Endometrial microvascular endothelial cells (primary cell): Measurements from ENCODE around the gene MKLN1. TPM values are rescaled to one million over a fixed set of nuclear protein-coding genes. Genes with fewer than 3 reads are reported as not detected.
"Not testable (repeated sequence)": the region's sequence is repeated elsewhere in the genome, so short reads cannot be mapped to it uniquely, and the experiment has no call there.

ENCODE experiments used
- in situ Hi-C: cut with HindIII; loops from 2 replicates; pipeline ENCODE4 v1.10.0; 2017; ENCODE audit warnings: low sequenced_read_pairs, low pct_unique_long_range_greater_than_20kb; ENCODE audit errors: inconsistent ontology term
- total RNA-seq: library from RNA; depleted of rRNA; stranded (reverse); fragments of >200 nt; gene quantifications from one replicate; pipeline ENCODE4 v1.2.3, GENCODE V29; 2015; ENCODE audit errors: inconsistent ontology term

The MKLN1 gene
- total RNA-seq, 1 donor from 2014 or later: 30.8 TPM

DNA sequence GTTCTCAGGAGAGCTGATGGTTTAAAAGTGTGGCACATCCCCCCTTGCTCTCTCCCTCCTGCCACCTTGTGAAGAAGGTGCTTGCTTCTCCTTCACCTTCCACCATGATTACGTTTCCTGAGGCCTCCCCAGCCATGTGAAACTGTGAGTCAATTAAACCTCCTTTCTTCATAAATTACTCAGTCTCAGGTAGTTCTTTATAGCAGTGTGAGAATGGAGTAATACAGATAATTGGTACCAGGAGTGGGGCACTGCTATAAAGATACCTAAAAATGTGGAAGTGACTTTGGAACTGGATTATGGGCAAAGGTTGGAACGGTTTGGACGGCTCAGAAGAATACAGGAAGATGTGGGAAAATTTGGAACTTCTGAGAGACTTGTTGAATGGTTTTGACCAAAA lies 21.6 kb upstream of the MKLN1 start:
- in situ Hi-C loops: not testable (repeated sequence)

DNA sequence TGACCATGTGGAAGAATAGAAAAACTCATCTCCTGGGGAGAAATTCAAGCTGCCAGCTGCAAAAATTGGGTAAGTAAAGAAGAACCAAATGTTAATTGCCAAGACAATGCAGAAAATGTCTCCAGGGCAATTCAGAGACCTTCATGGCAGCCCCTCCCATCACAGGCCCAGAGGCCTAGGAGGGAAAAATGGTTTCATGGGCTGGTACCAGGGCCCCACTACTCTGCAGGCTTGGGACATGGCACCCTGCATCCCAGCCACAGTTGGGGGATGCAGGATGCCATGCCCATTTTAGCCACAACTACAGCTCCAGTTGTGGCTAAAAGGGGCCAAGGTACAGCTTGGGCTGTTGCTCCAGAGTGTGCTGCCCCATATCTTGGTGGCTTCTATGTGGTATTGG lies 20.9 kb upstream of the MKLN1 start:
- in situ Hi-C loops: no loop called here

DNA sequence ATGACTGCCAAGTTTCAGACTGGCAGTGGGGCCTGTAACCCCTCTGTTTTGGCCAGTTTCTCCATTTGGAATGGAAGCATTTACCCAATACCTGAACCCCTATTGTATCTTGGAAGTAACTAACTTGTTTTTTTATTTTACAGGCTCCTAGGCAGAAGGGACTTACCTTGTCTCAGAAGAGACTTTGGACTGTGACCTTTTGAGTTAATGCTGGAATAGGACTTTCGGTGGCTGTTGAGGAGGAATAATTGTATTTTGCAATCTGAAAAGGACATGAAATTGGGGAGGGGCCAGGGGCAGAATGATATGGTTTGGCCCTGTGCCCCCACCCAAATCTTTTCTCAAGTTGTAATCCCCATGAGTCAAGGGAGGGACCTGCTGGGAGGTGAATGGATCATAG lies 20.0 kb upstream of the MKLN1 start:
- in situ Hi-C loops: no loop called here

DNA sequence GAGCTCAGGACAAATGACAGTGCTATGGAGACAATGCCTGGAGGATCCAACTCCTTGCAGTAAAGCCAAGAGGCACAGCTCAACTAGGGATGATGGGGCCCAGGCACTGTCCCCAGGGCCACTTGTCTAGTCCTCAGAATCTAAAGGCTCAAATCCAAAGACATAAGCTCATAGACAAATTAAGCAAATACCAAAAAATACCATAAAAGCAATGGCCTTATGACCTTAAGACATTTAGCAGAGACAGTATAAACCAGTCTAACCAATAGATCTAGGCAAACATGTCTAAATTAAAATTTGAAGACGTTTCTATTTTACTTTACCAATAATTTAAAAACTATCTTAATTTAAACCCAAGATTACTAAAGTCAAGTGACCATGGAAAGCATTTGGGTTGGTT lies 14.8 kb upstream of the MKLN1 start:
- in situ Hi-C loops: no loop called here

DNA sequence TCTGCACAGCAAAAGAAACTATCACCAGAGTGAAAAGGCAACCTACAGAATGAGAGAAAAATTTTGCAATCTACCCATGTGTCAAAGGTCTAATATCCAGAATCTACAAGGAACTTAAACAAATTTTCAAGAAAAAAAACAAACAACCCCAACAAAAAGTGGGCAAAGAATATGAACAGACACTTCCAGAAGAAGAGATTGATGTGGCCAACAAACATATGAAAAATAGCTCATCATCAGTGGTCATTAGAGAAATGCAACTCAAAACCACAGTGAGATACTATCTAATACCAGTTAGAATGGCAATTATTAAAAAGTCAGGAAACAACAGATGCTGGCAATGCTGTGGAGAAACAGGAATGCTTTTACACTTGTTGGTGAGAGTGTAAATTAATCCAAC lies 7.1 kb upstream of the MKLN1 start:
- in situ Hi-C loops: no loop called here

DNA sequence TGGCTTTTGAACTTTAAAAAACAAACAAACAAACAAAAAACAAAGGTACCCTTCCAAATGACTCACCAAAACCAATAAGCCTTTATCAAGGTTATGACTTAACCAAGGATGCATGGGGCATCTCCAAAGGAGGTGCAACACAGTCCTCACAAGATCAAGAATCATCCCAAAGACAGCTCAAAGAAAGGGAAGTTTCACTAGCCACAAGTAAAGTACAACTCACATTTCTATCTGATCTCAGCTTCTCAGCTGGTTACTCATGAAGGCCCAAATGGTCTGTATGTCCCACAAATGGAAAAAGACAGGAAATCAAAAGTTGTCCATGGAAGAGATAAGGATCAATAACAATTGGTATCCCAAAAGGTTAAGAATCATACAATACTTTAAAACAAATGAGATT lies 6.0 kb upstream of the MKLN1 start:
- in situ Hi-C loops: no loop called here

DNA sequence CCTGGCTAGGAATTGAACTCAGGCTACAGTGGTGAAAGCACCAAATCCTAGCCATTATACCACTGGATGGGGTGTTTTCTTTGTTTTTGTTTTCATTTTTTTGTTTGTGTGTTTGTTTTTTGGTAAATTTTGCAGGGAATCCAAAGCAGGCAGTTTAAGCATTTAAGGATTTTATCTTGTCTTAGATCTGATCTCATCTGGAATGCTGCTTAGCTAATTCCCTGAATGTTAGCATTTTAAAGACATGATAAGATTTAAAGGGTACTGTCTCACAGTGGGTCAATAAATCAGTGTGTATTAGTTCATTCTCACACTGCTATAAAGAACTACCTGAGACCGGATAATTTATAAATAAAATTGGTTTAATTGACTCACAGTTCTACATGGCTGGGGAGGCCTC lies 5.6 kb upstream of the MKLN1 start:
- in situ Hi-C loops: no loop called here

DNA sequence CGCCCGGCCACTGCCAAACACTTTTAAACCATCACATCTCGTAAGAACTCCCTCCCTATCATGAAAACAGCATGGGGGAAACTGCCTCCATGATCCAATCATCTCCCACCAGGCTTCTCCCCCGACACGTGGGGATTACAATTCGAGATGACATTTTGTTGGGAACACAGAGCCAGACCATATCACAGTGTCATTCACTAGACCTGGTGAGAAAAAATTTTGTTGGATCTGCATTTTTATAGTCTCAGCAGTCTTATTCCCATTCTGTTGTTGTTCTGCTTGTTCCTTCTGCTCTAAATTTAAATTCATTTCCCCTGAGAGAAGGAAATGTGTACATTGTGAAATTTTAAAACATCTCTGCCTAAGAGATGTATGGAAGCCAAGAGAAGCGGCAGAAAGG lies 4.8 kb upstream of the MKLN1 start:
- in situ Hi-C loops: no loop called here

DNA sequence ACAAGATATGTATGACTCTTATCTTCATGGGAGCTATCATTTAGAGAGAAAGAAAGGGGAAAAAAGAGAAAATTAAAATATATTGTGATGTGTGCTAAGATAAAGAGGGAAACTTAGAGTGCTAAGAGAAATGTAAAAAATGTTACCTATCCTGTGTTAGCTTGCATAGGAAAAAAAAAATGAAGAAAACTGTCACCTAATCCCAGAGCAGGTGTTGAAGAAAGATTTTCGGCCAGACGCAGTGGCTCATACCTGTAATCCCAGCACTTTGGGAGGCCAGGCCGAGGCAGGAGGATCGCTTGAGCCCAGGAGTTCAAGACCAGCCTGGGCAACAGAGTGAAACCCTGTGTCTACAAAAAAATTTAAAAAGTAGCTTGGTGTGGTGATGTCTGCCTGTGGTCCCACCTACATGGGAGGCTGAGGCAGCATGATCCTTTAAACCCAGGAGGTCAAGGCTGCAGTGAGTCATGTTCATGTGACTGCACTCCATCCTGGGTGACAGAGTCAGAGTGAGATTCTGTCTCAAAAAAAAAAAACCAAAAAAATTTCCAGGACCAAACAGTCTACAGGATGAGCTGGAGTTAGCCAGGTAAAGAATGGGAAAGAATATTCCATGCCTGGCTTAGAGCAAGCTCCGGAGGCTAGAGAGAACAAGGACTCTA lies 2.4 kb upstream of the MKLN1 start:
- in situ Hi-C loops: no loop called here

DNA sequence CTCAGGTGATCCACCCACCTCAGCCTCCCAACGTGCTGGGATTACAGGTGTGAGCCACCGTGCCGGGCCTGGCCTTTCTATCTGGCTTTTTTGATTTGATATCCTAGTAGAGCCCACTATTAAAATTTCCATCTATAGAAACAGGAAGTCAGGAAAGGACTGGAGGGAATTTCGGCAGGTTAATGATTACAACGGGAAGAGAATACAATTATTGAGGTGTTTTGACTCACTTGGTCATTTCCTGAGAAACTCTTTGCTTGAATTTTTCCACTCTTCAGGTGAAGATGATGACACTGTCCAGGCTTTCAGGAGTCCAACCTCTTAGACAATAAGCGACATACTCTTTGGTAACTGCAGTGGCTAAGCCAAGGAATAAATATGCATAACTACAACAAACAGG lies 1.1 kb upstream of the MKLN1 start:
- in situ Hi-C loops: no loop called here

DNA sequence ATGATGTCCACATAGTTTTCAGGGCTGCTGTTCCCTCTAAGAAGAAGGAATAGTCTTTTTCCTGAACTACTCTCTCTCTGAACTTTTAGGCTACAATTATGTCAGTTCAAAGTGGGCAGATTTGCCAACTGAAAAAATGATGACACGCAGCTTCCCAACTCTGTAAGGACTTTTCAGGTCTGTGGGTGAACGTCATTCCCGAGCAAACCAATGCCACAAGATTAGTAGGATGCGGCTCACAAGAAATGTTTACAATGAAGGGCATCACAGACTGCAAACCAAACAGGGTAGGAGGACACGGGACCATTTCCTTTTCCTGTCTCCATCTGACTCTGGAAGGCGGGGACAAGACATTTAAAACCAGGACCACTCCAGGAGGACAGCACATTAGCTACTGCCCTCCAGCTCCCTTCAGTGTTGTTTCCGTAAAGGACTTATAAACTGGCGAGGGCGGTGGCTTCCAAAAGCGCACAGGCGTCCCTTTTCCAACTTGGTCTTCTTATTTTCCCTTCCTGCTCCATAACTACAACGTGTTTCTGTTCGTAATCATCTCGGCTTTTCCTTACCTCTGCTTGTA lies 539 bp upstream of the MKLN1 start:
- in situ Hi-C loops: no loop called here

DNA sequence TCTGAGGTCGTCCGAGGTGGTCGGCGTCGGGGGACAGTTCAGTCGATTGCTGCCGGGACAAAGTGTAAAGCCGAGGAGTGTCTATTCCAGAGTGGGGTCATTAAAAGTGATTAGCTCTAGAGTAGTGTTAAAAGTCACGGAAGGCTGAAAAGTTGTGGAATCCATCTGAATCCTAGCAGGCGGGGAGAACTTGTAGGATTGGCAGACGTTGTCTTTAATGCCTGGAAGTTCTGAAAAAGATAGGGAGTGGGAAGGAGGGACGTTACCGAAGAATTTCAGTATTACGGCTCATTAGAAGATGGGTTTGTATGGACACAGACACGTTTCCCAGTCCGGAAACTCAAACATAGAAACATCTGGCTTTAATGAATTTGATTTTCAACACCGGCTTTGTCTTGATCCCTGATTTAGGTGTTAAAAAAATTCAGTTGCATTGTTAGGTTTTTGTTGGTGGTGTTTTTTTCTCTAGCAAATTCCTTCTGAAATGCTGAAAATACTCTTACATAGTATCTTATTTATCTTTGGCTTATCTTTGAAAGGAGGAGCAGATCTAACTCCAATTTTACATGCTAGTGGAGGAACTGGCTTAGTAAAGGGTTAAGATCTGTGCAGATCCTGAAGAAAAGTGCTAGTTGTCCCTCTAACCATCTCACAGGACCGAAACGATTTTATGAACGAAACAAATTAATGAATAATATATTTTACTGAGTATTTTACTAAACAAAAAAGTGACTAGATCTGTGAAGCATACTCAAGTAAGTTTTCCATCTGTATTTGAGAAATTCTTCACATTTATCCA lies 900 bp downstream of the MKLN1 start:
- in situ Hi-C loops: no loop called here

DNA sequence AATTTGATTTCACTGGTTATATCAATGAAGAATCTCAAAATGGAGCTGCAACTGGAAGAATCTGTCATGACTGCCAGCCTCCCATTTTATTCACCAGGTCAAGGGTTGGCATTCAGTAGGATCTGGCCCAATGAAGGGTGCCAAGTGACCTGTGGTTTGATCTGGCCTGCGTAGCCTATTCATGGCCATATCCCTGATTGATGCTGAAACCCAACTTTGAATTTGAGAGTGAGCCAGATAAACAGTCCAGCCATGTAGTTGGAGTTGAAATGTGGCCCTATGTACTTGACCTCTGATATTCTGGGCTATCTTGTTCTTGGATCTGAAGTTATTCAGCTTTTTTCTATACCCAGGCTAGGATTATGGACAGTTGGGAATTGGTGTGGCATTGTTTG lies 1.5 kb downstream of the MKLN1 start:
- in situ Hi-C loops: no loop called here

DNA sequence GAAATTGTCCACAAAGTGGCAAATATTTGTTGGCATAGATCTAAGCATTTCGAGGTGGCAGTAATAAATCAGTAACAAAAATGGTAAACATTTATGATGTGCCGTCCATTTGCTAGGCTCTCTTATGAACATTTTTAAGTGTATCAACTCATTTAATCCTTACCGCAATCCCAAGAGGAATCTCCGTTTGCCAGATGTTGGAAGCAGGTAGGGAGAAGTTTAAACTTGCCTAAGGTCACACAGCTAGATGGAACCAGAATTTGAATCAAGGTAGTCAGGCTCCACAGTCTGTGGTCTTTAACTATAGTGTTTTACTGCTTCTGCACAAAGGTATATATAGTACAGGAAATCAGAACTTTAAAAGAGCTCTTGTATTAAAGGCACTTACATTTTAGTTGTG lies 2.6 kb downstream of the MKLN1 start:
- in situ Hi-C loops: no loop called here

DNA sequence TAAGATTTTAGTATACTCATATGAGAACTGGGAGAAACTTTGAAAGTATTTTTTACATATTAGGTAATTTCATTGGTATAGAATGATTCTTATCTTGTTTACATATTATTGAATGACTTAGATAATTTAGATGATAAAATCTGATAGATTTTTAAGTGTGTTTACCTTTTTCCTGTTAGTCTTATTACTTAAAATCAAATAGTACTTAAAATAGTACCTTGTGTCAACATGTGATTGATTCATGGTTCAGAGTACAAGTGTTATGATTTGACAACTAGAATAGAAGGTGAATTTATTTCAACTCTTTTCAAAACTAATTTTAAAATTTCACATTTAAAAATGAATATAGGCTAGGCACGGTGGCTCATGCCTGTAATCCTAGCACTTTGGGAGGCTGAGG lies 4.1 kb downstream of the MKLN1 start:
- in situ Hi-C loops: no loop called here

DNA sequence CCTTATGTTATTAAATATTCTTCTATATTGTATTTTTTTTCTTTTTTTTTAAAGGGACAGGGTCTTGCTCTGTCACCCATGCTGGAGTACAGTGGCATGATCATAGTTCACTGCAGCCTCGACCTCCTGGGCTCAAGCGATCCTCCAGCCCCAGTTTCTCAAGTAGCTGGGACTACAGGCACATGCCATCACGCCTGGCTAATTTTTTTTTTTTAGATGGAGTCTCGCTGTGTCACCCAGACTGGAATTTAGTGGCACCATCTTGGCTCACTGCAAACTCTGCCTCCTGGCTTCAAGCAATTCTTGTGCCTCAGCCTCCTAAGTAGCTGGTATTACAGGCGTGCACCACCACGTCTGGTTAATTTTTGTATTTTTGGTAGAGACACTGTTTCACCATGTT lies 5.1 kb downstream of the MKLN1 start:
- in situ Hi-C loops: not testable (repeated sequence)

DNA sequence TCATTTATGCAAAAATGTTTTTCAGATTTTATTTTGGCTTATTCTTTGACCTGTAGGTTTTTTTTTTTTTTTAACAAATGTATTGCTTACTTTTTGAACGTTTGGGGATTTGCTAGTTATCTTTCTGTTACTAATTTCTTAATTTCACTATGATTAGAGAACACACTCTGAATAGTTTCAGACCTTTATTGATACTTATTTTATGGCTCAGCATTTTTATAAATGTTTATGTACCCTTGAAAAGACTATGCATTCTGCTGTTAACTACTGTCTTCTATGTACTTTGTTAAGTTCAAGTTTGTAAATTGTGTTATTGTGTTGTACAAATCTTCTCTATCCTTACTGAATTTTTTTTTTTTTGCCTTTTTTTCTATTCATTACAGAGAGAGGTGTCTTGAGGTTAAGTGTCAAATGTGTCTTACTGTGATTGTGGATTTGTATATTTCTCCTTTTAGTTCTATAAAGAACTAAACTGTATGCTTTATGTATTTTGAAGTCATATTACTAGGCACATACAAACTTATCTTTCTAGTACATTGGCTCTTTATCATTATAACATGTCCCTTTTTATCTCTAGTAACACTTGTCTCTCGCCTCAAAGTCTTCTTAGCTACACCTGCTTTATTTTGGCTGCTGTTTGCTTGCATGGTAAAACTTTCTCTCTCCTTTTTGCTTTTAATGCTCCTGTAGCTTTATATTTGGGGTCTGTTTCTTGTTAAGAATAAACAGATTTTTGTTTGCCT lies 8.1 kb downstream of the MKLN1 start:
- in situ Hi-C loops: no loop called here

DNA sequence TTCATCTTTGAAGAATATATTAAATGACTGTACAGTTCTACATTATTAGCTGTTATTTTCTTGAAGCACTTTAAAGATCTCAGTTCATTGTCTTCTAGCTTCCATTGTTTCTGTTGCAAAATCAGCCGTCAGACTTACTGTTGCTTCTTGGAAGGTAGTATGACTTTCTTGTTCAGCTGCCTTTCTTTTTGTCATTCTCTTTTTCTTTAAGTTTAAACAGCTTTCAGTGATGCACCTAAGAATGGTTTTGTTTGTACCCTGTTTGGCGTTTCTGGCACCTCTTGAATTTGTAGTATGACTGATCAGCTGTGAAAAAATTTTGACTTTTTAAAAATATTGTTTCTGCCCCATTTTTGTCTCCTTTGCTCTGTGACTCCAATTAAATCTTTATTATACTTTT lies 9.3 kb downstream of the MKLN1 start:
- in situ Hi-C loops: no loop called here

DNA sequence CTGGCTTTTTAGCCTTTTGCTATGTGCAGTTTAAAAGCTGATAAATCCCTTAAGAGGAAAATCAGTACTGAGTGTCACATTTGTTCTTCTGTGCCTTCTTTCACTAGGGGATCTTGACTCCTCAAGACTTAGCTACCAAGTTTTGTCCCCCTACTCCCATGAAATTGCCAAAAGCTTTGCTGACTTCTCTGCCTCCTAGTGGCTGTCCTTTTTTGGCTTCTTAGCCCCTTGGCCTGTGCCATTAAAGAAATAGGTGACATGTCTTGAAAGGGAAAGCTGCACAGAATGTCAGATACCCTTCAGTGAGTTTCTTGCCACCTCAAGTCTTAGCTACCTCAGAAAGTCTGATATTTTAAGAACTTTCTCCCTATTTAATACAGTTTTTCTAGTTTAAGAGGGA lies 10.5 kb downstream of the MKLN1 start:
- in situ Hi-C loops: no loop called here
